Stimulated activated naive CD8-positive, alpha-beta T cell treated with anti-CD3 and anti-CD28 coated beads, Interleukin-15, amount 100 ng/mL, for 72 hours (primary cell): ENCODE measurements around the gene SIK1.

ENCODE experiments used
- ATAC-seq: fragments of 150-1000 bp; cut with Tn5 transposase; 2 replicates; pipeline ENCODE4 v1.10.0; 2021; ENCODE audit warnings: mild to moderate bottlenecking, moderate library complexity
- DNase-seq, 2 donors: peaks; one replicate each; pipeline ENCODE4 v3.0.0; 2021 to 2022
- H3K27ac Mint-ChIP-seq, 2 donors: one replicate each; pipeline ENCODE4 v1.8.0; 2022; ENCODE audit warnings: mild to moderate bottlenecking in 2 of 2, mixed read lengths in 2 of 2, moderate library complexity in 2 of 2
- H3K27me3 Mint-ChIP-seq: one replicate; pipeline ENCODE4 v1.8.0; 2022; ENCODE audit warnings: mixed read lengths
- H3K4me1 Mint-ChIP-seq: one replicate; pipeline ENCODE4 v1.8.0; 2022; ENCODE audit warnings: mild to moderate bottlenecking, mixed read lengths
- H3K4me3 Mint-ChIP-seq, 2 donors: one replicate each; pipeline ENCODE4 v1.8.0; 2022; ENCODE audit warnings: mild to moderate bottlenecking in 2 of 2, mixed read lengths in 2 of 2, moderate library complexity in 1 of 2
- H3K9me3 Mint-ChIP-seq, 2 donors: one replicate each; pipeline ENCODE4 v1.8.0; 2022; ENCODE audit warnings: mixed read lengths in 2 of 2

The SIK1 gene

GRCh38 chr21:43367859-43368258 is 59.1 kb downstream of the SIK1 start:
- no peak overlapping the region for H3K27ac Mint-ChIP-seq
- DNase-seq (no peak), ATAC-seq (peak; percentile 14)
- H3K9me3 Mint-ChIP-seq, result no peaks in the 10 kb centered on the region
- no peak overlapping the region for H3K4me3 Mint-ChIP-seq
- H3K4me1 Mint-ChIP-seq, result peaks cover 8% of the 10 kb centered on the region
- no peaks in the 10 kb centered on the region for H3K27me3 Mint-ChIP-seq

- H3K27me3 Mint-ChIP-seq, result no peaks in the 10 kb centered on the region
- H3K9me3 Mint-ChIP-seq, result no peaks in the 10 kb centered on the region
- no peak for ATAC-seq
- peaks cover 14% of the 10 kb centered on the region for H3K4me1 Mint-ChIP-seq
- no peak for DNase-seq
- H3K27ac Mint-ChIP-seq, result no peak overlapping the region
- H3K4me3 Mint-ChIP-seq, result no peak overlapping the region
Observed at GRCh38 chr21:43367296-43367695, 59.6 kb downstream of the SIK1 start.

GRCh38 chr21:43366656-43367055 is 60.3 kb downstream of the SIK1 start:
- Mint-ChIP-seq H3K27ac (peak overlapping the region in 1 of 2 donors; percentile 50), H3K9me3 (no peaks in the 10 kb centered on the region), H3K4me3 (no peak overlapping the region), H3K4me1 (peaks cover 20% of the 10 kb centered on the region), H3K27me3 (no peaks in the 10 kb centered on the region)
- no peak for DNase-seq
- no peak for ATAC-seq

- DNase-seq (no peak), ATAC-seq (no peak)
- Mint-ChIP-seq H3K9me3 (no peaks in the 10 kb centered on the region), H3K27ac (no peak overlapping the region), H3K4me3 (no peak overlapping the region), H3K27me3 (no peaks in the 10 kb centered on the region), H3K4me1 (peaks cover 29% of the 10 kb centered on the region)
Observed at GRCh38 chr21:43365611-43366426, 61.1 kb downstream of the SIK1 start.

- H3K4me1 Mint-ChIP-seq, result peaks cover 35% of the 10 kb centered on the region
- DNase-seq (no peak), ATAC-seq (no peak)
- H3K27ac Mint-ChIP-seq, result peak overlapping the region in 1 of 2 donors; percentile 64
- H3K9me3 Mint-ChIP-seq, result no peaks in the 10 kb centered on the region
- no peak overlapping the region for H3K4me3 Mint-ChIP-seq
- H3K27me3 Mint-ChIP-seq, result no peaks in the 10 kb centered on the region
Observed at GRCh38 chr21:43364851-43365424, 62.0 kb downstream of the SIK1 start.
